ENCODE measurements around the gene MRPS27. TPM values are rescaled to one million over a fixed set of nuclear protein-coding genes. Genes with fewer than 3 reads are reported as not detected.

MRPS27 gene
- total RNA-seq, 2 donors from 2014 or later: 40.1 to 59.0 TPM

DNA sequence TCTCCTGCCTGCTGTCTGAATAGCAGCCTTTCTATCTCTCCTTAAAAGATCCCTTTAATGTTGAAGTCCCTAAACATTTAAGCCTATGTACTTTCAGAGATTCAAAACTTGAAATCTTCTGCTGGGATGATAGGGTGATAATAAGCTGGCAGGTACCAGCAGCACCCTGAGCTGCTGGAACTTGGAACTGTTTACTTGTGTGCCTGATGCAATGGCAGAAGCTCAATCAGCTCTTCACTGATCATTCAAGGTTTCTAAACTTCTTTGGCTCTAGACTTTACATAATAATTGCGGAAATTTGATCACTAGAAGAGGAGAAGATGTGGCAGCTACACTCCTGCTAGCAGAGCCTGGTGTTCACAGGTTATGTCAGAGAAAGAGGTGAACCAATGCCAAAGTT is 27.6 kb downstream of the MRPS27 start:
- peaks cover 0 to 8% of the 10 kb centered on the region in 2 donors for H3K4me1 ChIP-seq
- no peak for DNase-seq (ENCODE audit: low spot score)
- TF ChIP-seq, protein P1, sequence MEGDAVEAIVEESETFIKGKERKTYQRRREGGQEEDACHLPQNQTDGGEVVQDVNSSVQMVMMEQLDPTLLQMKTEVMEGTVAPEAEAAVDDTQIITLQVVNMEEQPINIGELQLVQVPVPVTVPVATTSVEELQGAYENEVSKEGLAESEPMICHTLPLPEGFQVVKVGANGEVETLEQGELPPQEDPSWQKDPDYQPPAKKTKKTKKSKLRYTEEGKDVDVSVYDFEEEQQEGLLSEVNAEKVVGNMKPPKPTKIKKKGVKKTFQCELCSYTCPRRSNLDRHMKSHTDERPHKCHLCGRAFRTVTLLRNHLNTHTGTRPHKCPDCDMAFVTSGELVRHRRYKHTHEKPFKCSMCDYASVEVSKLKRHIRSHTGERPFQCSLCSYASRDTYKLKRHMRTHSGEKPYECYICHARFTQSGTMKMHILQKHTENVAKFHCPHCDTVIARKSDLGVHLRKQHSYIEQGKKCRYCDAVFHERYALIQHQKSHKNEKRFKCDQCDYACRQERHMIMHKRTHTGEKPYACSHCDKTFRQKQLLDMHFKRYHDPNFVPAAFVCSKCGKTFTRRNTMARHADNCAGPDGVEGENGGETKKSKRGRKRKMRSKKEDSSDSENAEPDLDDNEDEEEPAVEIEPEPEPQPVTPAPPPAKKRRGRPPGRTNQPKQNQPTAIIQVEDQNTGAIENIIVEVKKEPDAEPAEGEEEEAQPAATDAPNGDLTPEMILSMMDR (IDR thresholded peaks at IDR 0.05): no peak
- no peaks in the 10 kb centered on the region for H3K9me3 ChIP-seq
- no peak overlapping the region for H3K4me3 ChIP-seq
- no peaks in the 10 kb centered on the region for H3K36me3 ChIP-seq
- H3K27ac ChIP-seq: no peak overlapping the region
- H3K27me3 ChIP-seq: no peaks in the 10 kb centered on the region

DNA sequence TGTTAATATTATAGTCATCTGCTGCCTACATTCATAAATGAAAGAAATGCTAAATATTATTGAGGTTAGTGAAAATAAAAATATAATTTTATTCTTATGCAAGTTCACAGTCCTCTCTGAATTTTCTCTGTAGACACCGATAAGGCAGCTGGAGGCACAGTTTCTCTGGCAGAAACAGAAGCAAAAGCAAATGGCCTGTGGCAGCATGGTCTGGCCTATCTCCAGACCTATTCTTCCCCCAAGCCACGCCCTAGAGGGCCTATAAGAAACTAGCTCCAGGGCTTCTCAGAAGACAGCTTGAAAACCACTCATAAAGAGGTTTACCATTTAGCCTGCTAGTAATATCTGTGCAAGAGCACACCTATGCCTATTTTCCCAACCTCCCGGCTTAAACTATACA is 28.4 kb downstream of the MRPS27 start:
- no peaks in the 10 kb centered on the region for H3K9me3 ChIP-seq
- H3K4me3 ChIP-seq: no peak overlapping the region
- no peak for DNase-seq (ENCODE audit: low spot score)
- H3K27me3 ChIP-seq: no peaks in the 10 kb centered on the region
- H3K4me1 ChIP-seq: peaks cover 0 to 8% of the 10 kb centered on the region in 2 donors
- no peaks in the 10 kb centered on the region for H3K36me3 ChIP-seq
- TF ChIP-seq, protein P1 (IDR thresholded peaks at IDR 0.05): no peak
- H3K27ac ChIP-seq: no peak overlapping the region

DNA sequence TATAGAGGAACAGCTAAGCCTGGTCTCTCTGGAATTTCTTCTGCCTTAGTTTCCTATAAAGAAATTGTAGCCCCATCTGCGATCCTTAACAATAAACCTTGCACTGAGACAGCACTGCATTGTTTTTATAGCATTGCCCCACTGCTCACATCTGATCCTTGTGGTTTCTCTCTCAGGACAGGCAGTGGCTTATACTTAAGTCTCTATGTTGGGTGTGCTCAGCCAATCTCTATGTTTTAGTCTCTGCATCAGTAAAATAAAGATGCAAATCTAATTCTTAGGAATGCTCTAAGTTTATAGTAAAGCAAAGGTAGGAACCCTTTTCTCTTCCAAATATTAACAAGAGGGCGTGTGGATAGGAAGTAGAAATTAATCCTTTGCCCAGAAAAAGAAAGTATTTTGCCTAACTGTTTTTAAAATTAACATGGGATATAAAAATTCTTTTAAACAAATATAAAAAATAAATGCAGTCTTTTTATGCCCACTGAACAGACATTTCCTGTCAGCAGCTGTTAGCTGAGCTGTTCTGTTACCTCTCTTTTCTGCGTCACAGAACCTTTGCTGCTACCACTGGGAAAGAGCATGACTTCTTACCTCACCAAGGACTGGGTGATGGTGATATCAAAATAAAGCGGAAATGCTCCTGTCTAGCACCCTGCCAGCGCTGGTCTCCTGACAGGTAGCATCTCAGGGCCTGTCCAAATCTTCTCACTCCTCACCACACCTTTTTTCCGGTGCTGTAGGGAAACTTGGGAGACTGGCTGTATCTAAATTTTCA is 29.5 kb downstream of the MRPS27 start:
- Histone ChIP-seq H3K9me3 (no peaks in the 10 kb centered on the region), H3K4me3 (no peak overlapping the region), H3K4me1 (peaks cover 0 to 8% of the 10 kb centered on the region in 2 donors), H3K27ac (no peak overlapping the region), H3K27me3 (no peaks in the 10 kb centered on the region), H3K36me3 (no peaks in the 10 kb centered on the region)
- TF ChIP-seq, protein P1 (IDR thresholded peaks at IDR 0.05): no peak
- DNase-seq (ENCODE audit: low spot score): no peak

DNA sequence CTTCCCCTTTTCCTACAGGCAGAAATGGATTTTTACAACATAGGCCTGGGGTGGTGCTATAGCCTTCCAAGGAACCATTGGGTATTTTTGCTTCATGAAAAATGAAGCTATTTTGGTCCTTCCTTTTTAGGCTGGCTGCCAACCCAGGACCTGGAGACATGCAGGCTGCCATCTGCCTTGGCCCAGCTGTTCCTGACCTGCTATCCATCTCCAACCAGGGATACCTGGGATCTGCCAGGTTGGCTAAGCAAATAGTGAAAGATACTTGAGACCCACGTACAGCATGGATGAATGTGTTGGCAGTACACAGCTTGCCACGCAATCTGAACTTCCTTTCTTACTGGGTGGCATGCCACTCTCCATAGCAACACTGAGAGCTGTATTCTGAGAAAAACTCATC is 31.1 kb downstream of the MRPS27 start:
- TF ChIP-seq, protein P1 (IDR thresholded peaks at IDR 0.05): no peak
- H3K36me3 ChIP-seq: no peaks in the 10 kb centered on the region
- no peaks in the 10 kb centered on the region for H3K9me3 ChIP-seq
- H3K27ac ChIP-seq: no peak overlapping the region
- H3K4me1 ChIP-seq: peaks cover 0 to 13% of the 10 kb centered on the region in 2 donors
- no peak for DNase-seq (ENCODE audit: low spot score)
- no peak overlapping the region for H3K4me3 ChIP-seq
- H3K27me3 ChIP-seq: no peaks in the 10 kb centered on the region

DNA sequence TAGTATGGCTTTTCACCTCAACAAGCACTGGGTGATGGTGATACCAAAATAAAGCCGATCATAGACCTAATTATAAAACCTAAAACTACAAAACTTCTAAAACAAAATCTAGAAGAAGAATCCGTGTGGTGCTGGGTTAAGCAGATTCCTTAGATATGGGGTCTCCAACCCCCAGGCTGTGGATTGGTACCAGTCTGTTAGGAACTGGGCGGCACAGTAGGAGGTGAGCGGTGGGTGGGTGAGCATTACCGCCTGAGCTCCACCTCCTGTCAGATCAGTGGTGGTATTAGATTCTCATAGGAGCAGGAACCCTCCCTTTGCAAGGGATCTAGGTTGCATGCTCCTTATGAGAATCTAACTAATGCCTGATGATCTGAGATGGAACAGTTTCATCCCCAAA is 33.2 kb downstream of the MRPS27 start:
- TF ChIP-seq, protein P1 (IDR thresholded peaks at IDR 0.05): no peak
- Histone ChIP-seq H3K27me3 (no peaks in the 10 kb centered on the region), H3K36me3 (no peaks in the 10 kb centered on the region), H3K9me3 (no peaks in the 10 kb centered on the region), H3K27ac (no peak overlapping the region), H3K4me3 (no peak overlapping the region), H3K4me1 (peaks cover 0 to 31% of the 10 kb centered on the region in 2 donors)
- no peak for DNase-seq (ENCODE audit: low spot score)

DNA sequence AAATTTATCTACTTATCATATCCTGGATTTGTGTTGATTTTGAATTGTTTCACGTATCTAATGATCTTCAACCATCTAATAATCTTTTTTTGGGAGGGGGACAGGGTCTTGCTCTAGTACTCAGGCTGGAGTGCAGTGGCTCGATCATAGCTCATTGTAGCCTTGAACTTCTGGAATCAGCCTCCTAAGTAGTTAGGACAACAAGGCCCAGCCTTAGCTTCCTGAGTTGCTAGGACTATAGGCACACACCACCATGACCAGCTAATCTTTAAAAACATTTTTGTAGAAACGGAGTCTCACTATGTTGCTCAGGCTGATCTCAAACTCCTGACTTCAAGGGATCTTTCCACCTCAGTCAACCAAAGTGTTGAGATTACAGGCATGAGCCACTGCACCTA is 34.6 kb downstream of the MRPS27 start:
- H3K9me3 ChIP-seq: no peaks in the 10 kb centered on the region
- H3K27ac ChIP-seq: no peak overlapping the region
- TF ChIP-seq, protein P1 (IDR thresholded peaks at IDR 0.05): no peak

More for the DNA sequence above, 34.6 kb downstream of the MRPS27 start:
- Histone ChIP-seq H3K36me3 (no peaks in the 10 kb centered on the region), H3K4me3 (no peak overlapping the region), H3K4me1 (peaks cover 0 to 44% of the 10 kb centered on the region in 2 donors), H3K27me3 (no peaks in the 10 kb centered on the region)
- no peak for DNase-seq (ENCODE audit: low spot score)

Measured in right atrium auricular region (tissue), 2 donors.